ENCODE measurements around the gene C16orf92.

Gene C16orf92

DNA sequence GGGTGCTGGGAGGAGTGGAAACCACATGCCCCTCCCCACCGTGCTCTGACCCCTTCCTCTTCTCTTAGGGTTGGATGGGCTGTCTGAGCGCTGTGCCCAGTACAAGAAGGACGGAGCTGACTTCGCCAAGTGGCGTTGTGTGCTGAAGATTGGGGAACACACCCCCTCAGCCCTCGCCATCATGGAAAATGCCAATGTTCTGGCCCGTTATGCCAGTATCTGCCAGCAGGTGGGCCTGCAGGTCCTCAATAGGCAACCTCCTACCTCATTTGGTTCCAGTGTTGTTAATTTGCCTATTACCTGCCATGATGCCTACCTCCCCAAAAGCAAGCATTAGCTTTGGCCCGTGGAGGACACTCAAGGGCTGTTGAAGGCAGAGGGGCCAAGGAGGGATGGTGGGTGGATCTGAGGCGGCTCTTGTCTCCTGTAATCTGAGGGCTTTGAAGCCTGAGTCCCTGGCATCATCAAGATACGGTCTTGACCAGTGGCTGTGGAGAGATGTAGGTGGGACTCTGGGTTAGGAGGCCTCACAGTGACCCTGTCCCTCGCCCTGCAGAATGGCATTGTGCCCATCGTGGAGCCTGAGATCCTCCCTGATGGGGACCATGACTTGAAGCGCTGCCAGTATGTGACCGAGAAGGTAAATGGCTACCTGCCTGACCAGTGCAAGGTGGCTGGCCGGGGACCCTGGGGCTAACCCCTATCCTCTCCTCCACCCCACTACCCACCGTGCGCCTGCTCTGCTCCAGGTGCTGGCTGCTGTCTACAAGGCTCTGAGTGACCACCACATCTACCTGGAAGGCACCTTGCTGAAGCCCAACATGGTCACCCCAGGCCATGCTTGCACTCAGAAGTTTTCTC lies 46.0 kb downstream of the C16orf92 start:
- Histone ChIP-seq H3K27ac (peak overlapping the region in 1 of 2 donors; percentile 54), H3K4me3 (peak overlapping the region; percentile 25)
- TF ChIP-seq, protein P1, sequence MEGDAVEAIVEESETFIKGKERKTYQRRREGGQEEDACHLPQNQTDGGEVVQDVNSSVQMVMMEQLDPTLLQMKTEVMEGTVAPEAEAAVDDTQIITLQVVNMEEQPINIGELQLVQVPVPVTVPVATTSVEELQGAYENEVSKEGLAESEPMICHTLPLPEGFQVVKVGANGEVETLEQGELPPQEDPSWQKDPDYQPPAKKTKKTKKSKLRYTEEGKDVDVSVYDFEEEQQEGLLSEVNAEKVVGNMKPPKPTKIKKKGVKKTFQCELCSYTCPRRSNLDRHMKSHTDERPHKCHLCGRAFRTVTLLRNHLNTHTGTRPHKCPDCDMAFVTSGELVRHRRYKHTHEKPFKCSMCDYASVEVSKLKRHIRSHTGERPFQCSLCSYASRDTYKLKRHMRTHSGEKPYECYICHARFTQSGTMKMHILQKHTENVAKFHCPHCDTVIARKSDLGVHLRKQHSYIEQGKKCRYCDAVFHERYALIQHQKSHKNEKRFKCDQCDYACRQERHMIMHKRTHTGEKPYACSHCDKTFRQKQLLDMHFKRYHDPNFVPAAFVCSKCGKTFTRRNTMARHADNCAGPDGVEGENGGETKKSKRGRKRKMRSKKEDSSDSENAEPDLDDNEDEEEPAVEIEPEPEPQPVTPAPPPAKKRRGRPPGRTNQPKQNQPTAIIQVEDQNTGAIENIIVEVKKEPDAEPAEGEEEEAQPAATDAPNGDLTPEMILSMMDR (IDR thresholded peaks at IDR 0.05) = peak; percentile 12
- DNase-seq (ENCODE audit: low spot score) = no peak

DNA sequence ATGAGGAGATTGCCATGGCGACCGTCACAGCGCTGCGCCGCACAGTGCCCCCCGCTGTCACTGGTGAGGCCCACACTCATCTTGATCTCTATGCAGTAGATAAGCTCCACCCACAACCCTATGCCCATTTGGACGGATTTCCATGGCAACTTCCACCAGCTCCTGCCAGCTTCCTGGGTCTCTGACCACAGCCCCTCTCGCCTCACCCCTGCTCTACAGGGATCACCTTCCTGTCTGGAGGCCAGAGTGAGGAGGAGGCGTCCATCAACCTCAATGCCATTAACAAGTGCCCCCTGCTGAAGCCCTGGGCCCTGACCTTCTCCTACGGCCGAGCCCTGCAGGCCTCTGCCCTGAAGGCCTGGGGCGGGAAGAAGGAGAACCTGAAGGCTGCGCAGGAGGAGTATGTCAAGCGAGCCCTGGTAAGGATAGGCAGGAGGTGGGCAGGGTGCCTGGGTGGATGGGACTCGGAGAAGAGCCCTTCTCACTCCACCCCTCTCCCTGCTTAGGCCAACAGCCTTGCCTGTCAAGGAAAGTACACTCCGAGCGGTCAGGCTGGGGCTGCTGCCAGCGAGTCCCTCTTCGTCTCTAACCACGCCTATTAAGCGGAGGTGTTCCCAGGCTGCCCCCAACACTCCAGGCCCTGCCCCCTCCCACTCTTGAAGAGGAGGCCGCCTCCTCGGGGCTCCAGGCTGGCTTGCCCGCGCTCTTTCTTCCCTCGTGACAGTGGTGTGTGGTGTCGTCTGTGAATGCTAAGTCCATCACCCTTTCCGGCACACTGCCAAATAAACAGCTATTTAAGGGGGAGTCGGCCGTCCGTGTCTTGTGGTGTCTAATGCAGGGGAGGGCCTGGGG lies 46.8 kb downstream of the C16orf92 start:
- H3K4me3 ChIP-seq = peak overlapping the region; percentile 25
- TF ChIP-seq, protein P1 (IDR thresholded peaks at IDR 0.05) = no peak
- peak overlapping the region in 1 of 2 donors; percentile 54 for H3K27ac ChIP-seq
- DNase-seq (ENCODE audit: low spot score) = no peak

DNA sequence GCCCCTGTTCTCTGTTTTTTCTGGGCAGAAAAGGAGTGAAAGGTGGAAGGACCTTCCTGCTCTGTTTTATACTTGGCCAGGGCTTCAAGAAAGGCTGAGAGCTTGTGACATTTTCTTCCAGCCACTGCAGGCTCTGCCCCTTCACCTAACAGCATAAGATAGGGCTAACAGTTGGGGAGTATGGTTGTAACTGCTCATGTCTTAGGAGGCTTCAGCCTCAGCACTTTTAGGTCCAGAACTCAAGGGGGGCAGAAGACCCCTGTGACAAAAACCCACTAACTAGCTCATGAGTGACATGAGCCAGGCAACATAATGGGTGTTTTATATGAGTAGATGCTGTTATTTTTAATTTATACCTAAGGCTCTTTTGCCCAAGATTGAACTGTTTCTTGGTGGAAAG lies 47.5 kb downstream of the C16orf92 start:
- no peak for DNase-seq (ENCODE audit: low spot score)
- H3K4me3 ChIP-seq = peak overlapping the region; percentile 25
- TF ChIP-seq, protein P1 (IDR thresholded peaks at IDR 0.05) = no peak
- peak overlapping the region in 1 of 2 donors; percentile 54 for H3K27ac ChIP-seq

All from coronary artery (tissue), 2 donors.